Body of pancreas (tissue), 4 donors: ENCODE results near the gene DCXR. TPM values are rescaled to one million over a fixed set of nuclear protein-coding genes. Genes with fewer than 3 reads are reported as not detected.

ENCODE experiments used
- ATAC-seq: fragments of 150-250 bp; one replicate; pipeline ENCODE4 v1.9.1; 2016
- DNase-seq, 4 donors: peaks; one replicate each; pipeline ENCODE4 v3.0.0-alpha.2; 2019
- H3K27ac ChIP-seq, 4 donors: fragments of 200-600 bp; sonication (generic); 1 replicate in 3 of 4; 2 replicates in 1 of 4; pipeline versions ENCODE4 v1.5.1 to v1.6.1; 2016 to 2019; ENCODE audit warnings: mild to moderate bottlenecking in 1 of 4, mixed read lengths in 1 of 4, moderate library complexity in 1 of 4
- H3K27me3 ChIP-seq, 2 donors: fragments of 200-600 bp; sonication (generic); one replicate each; pipeline ENCODE4 v1.6.0; 2016; ENCODE audit warnings: mild to moderate bottlenecking in 1 of 2
- H3K36me3 ChIP-seq, 2 donors: fragments of 200-600 bp; sonication (generic); replicated peaks in 1 of 2; 2 replicates each; pipeline ENCODE4 v1.5.1; 2016; ENCODE audit warnings: low read depth in 2 of 2; ENCODE audit not compliant: insufficient read depth in 1 of 2
- H3K4me1 ChIP-seq: fragments of 200-600 bp; sonication (generic); one replicate; pipeline ENCODE4 v1.6.0; 2016
- H3K4me3 ChIP-seq, 2 donors: fragments of 200-600 bp; sonication (generic); 1 replicate in 1 of 2; 2 replicates in 1 of 2; pipeline ENCODE4 v1.5.1; 2016 to 2019
- H3K9me3 ChIP-seq, 3 donors: fragments of 200-600 bp; sonication (generic); 1 replicate in 2 of 3; 2 replicates in 1 of 3; pipeline ENCODE4 v1.5.1; 2016
- CTCF ChIP-seq, 7 experiments: fragments of 450-650 bp in 4 of 7; fragments of 200-600 bp in 3 of 7; sonication (generic) in 3 of 7; IDR thresholded peaks; one replicate each; pipeline ENCODE4 v1.5.1; 2016 to 2019; ENCODE audit warnings: antibody characterized with exemption in 7 of 7
- POLR2A ChIP-seq, 3 donors: fragments of 450-650 bp; IDR thresholded peaks; one replicate each; pipeline ENCODE4 v1.6.1; 2016; ENCODE audit warnings: antibody characterized with exemption in 3 of 3, mild to moderate bottlenecking in 2 of 3
- WGBS, 2 donors: methylation state at CpG; one replicate each; pipeline ENCODE4 v1.1.5; 2017; 5-methylcytosine and 5-hydroxymethylcytosine counted together
- intact Hi-C: fragments of 100-400 bp; cut with DNase I; formaldehyde crosslinking; loops from one replicate; pipeline ENCODE4 v1.15.1; 2023
- total RNA-seq, 2 donors: library from RNA; depleted of rRNA; stranded (reverse); fragments of >200 nt; gene quantifications; one replicate each; pipeline ENCODE4 v1.1.0, GENCODE V29; 2016

The DCXR gene
- total RNA-seq, 2 donors from 2014 or later: 82.2 to 205 TPM

- H3K27me3 ChIP-seq: no peaks in the 10 kb centered on the region
- 95% methylated on average over 19 of the region's 19 CpGs; no CpG with 5 or more reads in 1 of the 2 donors for WGBS, 2 donors
- ATAC-seq (no peak), DNase-seq (no peak)
- TF ChIP-seq POLR2A (IDR thresholded peaks at IDR 0.05): no peak
- TF ChIP-seq CTCF (IDR thresholded peaks at IDR 0.05): no peak
- H3K27ac ChIP-seq: no peak overlapping the region
- H3K4me1 ChIP-seq: peaks cover 4% of the 10 kb centered on the region
- intact Hi-C loops: no loop called here
- H3K4me3 ChIP-seq: no peak overlapping the region
- H3K36me3 ChIP-seq: no peaks in the 10 kb centered on the region
- no peaks in the 10 kb centered on the region for H3K9me3 ChIP-seq
Measured at GRCh38 chr17:82012640-82013295, 24.7 kb downstream of the DCXR start.

DNA sequence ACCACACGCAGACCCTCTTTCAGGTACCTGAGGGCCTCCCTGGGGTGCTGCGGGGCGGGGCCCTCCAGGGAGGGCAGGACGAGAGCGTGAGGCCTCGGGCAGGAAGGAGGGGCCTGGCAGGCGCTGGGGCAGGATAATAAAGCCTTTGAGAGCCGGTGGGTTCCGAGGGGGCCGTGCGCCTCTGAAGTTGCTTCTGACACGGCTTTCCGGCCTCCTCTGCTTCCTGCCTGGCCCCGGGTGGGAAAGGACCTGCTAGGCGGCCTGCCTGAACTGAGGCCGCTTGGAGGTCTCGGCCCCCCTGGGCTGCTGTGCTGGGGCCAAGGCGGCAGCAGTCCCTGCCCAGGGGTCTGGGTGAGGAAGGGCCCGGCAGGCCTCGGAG lies 25.2 kb downstream of the DCXR start:
- intact Hi-C loops: no loop called here
- Histone ChIP-seq H3K9me3 (no peaks in the 10 kb centered on the region), H3K4me3 (no peak overlapping the region), H3K4me1 (no peaks in the 10 kb centered on the region), H3K27me3 (no peaks in the 10 kb centered on the region), H3K36me3 (no peaks in the 10 kb centered on the region), H3K27ac (no peak overlapping the region)
- DNase-seq (no peak), ATAC-seq (no peak)
- TF ChIP-seq CTCF (IDR thresholded peaks at IDR 0.05) (no peak), POLR2A (IDR thresholded peaks at IDR 0.05) (no peak)
- WGBS, 2 donors: 86 to 91% methylated on average over 6 to 20 of the region's 20 CpGs

DNA sequence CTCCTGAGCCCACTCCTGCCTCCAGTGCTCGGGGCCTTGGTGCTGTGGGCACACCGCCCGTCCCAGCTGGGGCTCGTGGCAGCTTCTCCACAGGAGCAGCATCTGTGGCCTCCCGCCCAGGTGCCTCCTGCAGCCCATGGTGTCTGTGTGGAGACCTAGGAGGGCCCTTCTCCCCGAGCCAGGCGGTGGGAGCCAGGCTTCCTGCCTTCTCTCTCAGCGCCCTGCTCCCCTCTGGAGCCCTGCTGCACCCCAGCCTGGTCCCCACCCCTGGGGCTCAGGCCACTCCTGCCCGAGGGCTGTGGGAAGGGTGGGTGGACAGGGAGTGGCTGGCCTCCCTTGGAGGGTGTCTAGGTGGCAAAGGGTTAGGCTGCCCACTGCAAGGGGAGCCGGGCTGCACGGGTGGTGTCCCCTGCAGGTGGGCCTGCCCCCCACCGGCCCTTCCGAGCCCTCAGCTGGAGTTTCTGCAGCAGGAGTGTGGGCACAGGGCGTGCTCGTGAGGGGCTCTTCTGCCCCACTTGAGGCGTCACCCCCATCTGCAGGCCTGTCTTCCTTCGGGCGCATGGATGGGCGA lies 25.8 kb downstream of the DCXR start:
- no peak for TF ChIP-seq POLR2A (IDR thresholded peaks at IDR 0.05)
- TF ChIP-seq CTCF (IDR thresholded peaks at IDR 0.05): no peak
- H3K27me3 ChIP-seq: no peaks in the 10 kb centered on the region
- H3K36me3 ChIP-seq: no peaks in the 10 kb centered on the region
- H3K4me3 ChIP-seq: no peak overlapping the region
- 93 to 95% methylated on average over 14 to 17 of the region's 19 CpGs for WGBS, 2 donors
- ATAC-seq: no peak
- no peak for DNase-seq
- no peak overlapping the region for H3K27ac ChIP-seq
- H3K4me1 ChIP-seq: no peaks in the 10 kb centered on the region
- H3K9me3 ChIP-seq: no peaks in the 10 kb centered on the region
- intact Hi-C loops: no loop called here

GRCh38 chr17:82010575-82011525 lies 26.6 kb downstream of the DCXR start:
- H3K9me3 ChIP-seq: no peaks in the 10 kb centered on the region
- 90 to 91% methylated on average over 23 to 26 of the region's 39 CpGs for WGBS, 2 donors
- no peaks in the 10 kb centered on the region for H3K27me3 ChIP-seq
- intact Hi-C loops: no loop called here
- no peak for TF ChIP-seq CTCF (IDR thresholded peaks at IDR 0.05)
- TF ChIP-seq POLR2A (IDR thresholded peaks at IDR 0.05): no peak
- H3K4me3 ChIP-seq: no peak overlapping the region
- no peak for DNase-seq
- ATAC-seq: no peak
- no peaks in the 10 kb centered on the region for H3K36me3 ChIP-seq
- no peak overlapping the region for H3K27ac ChIP-seq
- no peaks in the 10 kb centered on the region for H3K4me1 ChIP-seq
